Body of pancreas (tissue), 4 donors: ENCODE measurements around the gene TAF1A.

Experiments
- CTCF ChIP-seq, 7 experiments: fragments of 450-650 bp in 4 of 7; fragments of 200-600 bp in 3 of 7; sonication (generic) in 3 of 7; IDR thresholded peaks; one replicate each; pipeline ENCODE4 v1.5.1; 2016 to 2019; ENCODE audit warnings: antibody characterized with exemption in 7 of 7
- POLR2A ChIP-seq, 3 donors: fragments of 450-650 bp; IDR thresholded peaks; one replicate each; pipeline ENCODE4 v1.6.1; 2016; ENCODE audit warnings: antibody characterized with exemption in 3 of 3, mild to moderate bottlenecking in 2 of 3

- TF ChIP-seq CTCF (IDR thresholded peaks at IDR 0.05) (no peak), POLR2A (IDR thresholded peaks at IDR 0.05) (no peak)
Observed at GRCh38 chr1:222623458-222623857, 33.7 kb upstream of the TAF1A start.
